Thyroid gland (tissue), 4 donors: ENCODE measurements around the gene SUGP2. TPM values are rescaled to one million over a fixed set of nuclear protein-coding genes. Genes with fewer than 3 reads are reported as not detected.
A peak's percentile ranks its signal among the peaks of the same experiment; 100 is the strongest.

Source experiments
- DNase-seq, 2 donors: peaks; one replicate each; pipeline ENCODE4 v3.0.0-alpha.2; 2019
- H3K27ac ChIP-seq, 3 donors: fragments of 200-600 bp; sonication (generic); 1 replicate in 2 of 3; 2 replicates in 1 of 3; pipeline ENCODE4 v1.5.1; 2016 to 2019; ENCODE audit warnings: mild to moderate bottlenecking in 1 of 3, moderate library complexity in 1 of 3
- H3K27me3 ChIP-seq: fragments of 200-600 bp; sonication (generic); one replicate; pipeline ENCODE4 v1.5.1; 2019
- H3K36me3 ChIP-seq, 2 donors: fragments of 200-600 bp; sonication (generic); one replicate each; pipeline ENCODE4 v1.5.1; 2016 to 2019
- H3K4me1 ChIP-seq, 2 donors: fragments of 200-600 bp; sonication (generic); one replicate each; pipeline ENCODE4 v1.5.1; 2017 to 2019
- H3K4me3 ChIP-seq, 3 donors: fragments of 200-600 bp; sonication (generic); replicated peaks in 1 of 3; 1 replicate in 2 of 3; 2 replicates in 1 of 3; pipeline ENCODE4 v1.5.1; 2016; ENCODE audit warnings: mild to moderate bottlenecking in 1 of 3
- H3K9me3 ChIP-seq: fragments of 200-600 bp; sonication (generic); one replicate; pipeline ENCODE4 v1.5.1; 2017
- POLR2A ChIP-seq, 2 donors: fragments of 450-650 bp; IDR thresholded peaks; one replicate each; pipeline ENCODE4 v1.6.1; 2017; ENCODE audit warnings: antibody characterized with exemption in 2 of 2, mild to moderate bottlenecking in 2 of 2, moderate library complexity in 1 of 2
- WGBS, 2 donors: methylation state at CpG; one replicate each; pipeline ENCODE4 v1.1.5; 2017; 5-methylcytosine and 5-hydroxymethylcytosine counted together
- intact Hi-C: fragments of 100-400 bp; cut with DNase I; formaldehyde crosslinking; loops from one replicate; pipeline ENCODE4 v1.15.1; 2023
- total RNA-seq, 4 donors: library from RNA; depleted of rRNA; stranded (reverse); fragments of >200 nt; gene quantifications; one replicate each; pipeline ENCODE4 v1.2.3, GENCODE V29; 2016
- TF ChIP-seq, protein P1 (sequence below), 6 experiments: fragments of 200-600 bp in 3 of 6; fragments of 450-650 bp in 3 of 6; sonication (generic) in 3 of 6; IDR thresholded peaks; one replicate each; pipeline ENCODE4 v1.5.1; 2016 to 2019; ENCODE audit warnings: antibody characterized with exemption in 6 of 6, mild to moderate bottlenecking in 2 of 6, inconsistent platforms in 1 of 6, moderate library complexity in 1 of 6

The SUGP2 gene
- total RNA-seq, 4 donors from 2014 or later: 70.3 to 93.5 (median 82.2) TPM

DNA sequence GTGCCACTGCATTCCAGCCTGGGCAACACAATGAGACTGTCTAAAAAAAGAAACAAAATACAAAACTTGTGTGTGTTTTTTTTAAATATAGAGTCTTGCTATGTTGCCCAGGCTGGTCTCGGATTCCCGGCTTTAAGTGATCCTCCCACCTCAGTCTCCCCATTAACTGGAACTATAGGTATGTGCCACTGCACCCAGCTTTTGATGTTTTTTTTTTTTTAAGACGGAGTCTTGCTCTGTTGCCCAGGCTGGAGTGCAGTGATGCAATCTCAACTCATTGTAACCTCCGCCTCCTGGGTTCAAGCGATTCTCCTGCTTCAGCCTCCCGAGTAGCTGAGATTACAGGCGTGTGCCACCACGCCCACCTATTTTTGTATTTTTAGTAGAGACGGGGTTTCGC, 37.0 kb downstream of the SUGP2 start:
- Histone ChIP-seq H3K27ac (peak overlapping the region in 1 of 3 donors; percentile 38), H3K27me3 (no peaks in the 10 kb centered on the region), H3K4me1 (peaks cover 0 to 4% of the 10 kb centered on the region in 2 donors), H3K36me3 (peaks cover 27 to 39% of the 10 kb centered on the region in 2 donors), H3K9me3 (no peaks in the 10 kb centered on the region), H3K4me3 (no peak overlapping the region)
- 90 to 95% methylated on average over 10 of the region's 10 CpGs for WGBS, 2 donors
- intact Hi-C loops: no loop called here
- DNase-seq: no peak
- TF ChIP-seq POLR2A (IDR thresholded peaks at IDR 0.05): no peak
- TF ChIP-seq, protein P1, sequence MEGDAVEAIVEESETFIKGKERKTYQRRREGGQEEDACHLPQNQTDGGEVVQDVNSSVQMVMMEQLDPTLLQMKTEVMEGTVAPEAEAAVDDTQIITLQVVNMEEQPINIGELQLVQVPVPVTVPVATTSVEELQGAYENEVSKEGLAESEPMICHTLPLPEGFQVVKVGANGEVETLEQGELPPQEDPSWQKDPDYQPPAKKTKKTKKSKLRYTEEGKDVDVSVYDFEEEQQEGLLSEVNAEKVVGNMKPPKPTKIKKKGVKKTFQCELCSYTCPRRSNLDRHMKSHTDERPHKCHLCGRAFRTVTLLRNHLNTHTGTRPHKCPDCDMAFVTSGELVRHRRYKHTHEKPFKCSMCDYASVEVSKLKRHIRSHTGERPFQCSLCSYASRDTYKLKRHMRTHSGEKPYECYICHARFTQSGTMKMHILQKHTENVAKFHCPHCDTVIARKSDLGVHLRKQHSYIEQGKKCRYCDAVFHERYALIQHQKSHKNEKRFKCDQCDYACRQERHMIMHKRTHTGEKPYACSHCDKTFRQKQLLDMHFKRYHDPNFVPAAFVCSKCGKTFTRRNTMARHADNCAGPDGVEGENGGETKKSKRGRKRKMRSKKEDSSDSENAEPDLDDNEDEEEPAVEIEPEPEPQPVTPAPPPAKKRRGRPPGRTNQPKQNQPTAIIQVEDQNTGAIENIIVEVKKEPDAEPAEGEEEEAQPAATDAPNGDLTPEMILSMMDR (IDR thresholded peaks at IDR 0.05): no peak

DNA sequence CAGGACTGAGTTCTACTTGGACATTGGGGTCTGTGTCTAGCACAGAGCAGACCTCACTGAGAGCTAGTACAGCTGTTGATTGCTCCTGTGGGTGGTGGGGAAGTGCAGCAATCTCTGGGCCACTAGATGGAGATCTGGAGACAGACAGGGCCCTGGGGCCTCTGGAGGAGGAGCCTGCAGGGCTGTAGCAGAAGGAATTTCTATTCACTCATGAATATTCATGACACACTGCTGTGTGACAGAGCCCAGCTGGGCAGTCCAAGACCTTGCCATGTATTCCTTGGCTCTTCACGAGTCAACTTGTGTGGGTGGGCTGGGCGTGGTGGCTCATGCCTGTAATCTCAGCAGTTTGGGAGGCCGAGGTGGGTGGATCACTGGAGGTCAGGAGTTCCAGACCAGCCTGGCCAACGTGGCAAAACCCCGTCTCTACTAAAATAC, 37.5 kb downstream of the SUGP2 start:
- TF ChIP-seq, protein P1 (IDR thresholded peaks at IDR 0.05): peak in 4 of 6 experiments; percentile 23 to 60 (median 51)
- TF ChIP-seq POLR2A (IDR thresholded peaks at IDR 0.05): no peak
- no peaks in the 10 kb centered on the region for H3K9me3 ChIP-seq
- no peak overlapping the region for H3K4me3 ChIP-seq
- peak overlapping the region in 1 of 3 donors; percentile 38 for H3K27ac ChIP-seq
- H3K27me3 ChIP-seq: no peaks in the 10 kb centered on the region
- WGBS, 2 donors: 61 to 78% methylated on average over 4 to 5 of the region's 5 CpGs
- intact Hi-C loops: no loop called here
- DNase-seq: peak; percentile 55 to 63
- H3K36me3 ChIP-seq: peaks cover 24 to 34% of the 10 kb centered on the region in 2 donors
- H3K4me1 ChIP-seq: peaks cover 0 to 4% of the 10 kb centered on the region in 2 donors

DNA sequence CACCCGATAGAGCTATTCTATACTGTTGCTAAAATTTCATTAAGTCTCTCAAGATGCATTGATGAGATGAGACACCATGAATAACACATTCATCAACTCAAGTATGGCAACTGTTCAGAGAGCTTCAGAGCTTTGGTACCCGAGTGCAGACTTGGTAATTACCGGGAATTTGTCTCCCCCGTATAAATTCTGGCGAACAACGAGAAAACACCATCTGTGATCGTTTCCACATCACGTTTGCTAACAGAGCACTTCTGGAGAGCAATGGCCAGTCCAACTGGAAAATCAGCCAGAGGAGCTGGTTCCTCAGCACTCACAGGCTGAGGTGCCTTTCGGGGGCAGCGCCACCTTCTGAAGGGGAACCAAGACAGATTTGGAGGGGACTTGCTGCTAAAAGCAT, 40.2 kb downstream of the SUGP2 start:
- Histone ChIP-seq H3K27ac (no peak overlapping the region), H3K27me3 (no peaks in the 10 kb centered on the region), H3K4me1 (peaks cover 0 to 4% of the 10 kb centered on the region in 2 donors), H3K36me3 (peaks cover 24 to 32% of the 10 kb centered on the region in 2 donors), H3K9me3 (no peaks in the 10 kb centered on the region), H3K4me3 (no peak overlapping the region)
- WGBS, 2 donors: 84 to 91% methylated on average over 10 of the region's 10 CpGs
- TF ChIP-seq, protein P1 (IDR thresholded peaks at IDR 0.05): no peak
- TF ChIP-seq POLR2A (IDR thresholded peaks at IDR 0.05): no peak
- no peak for DNase-seq
- intact Hi-C loops: no loop called here

DNA sequence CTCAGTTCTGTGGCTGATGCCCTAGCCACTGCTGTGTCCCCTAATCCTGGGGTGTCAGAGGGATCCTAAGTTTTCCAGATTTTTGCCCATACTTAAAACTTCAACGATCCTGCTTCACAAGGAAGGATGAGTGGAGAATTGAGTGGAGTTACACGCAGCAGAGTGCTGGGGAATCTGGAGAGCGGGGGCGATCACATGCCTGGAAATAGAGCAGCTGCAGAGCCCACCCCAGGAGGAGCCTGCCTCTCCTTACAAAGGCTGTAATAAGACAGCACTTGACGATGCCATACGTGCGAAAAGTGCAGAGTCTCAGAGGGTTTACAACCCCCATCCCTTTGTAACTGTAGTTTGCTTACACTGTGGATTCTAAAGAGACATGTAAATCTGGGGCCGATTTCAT, 40.6 kb downstream of the SUGP2 start:
- no peak for DNase-seq
- Histone ChIP-seq H3K27ac (no peak overlapping the region), H3K9me3 (no peaks in the 10 kb centered on the region), H3K4me1 (peaks cover 0 to 4% of the 10 kb centered on the region in 2 donors), H3K36me3 (peaks cover 24 to 32% of the 10 kb centered on the region in 2 donors), H3K4me3 (no peak overlapping the region), H3K27me3 (no peaks in the 10 kb centered on the region)
- TF ChIP-seq, protein P1 (IDR thresholded peaks at IDR 0.05): no peak
- no peak for TF ChIP-seq POLR2A (IDR thresholded peaks at IDR 0.05)
- WGBS, 2 donors: 86 to 87% methylated on average over 8 of the region's 8 CpGs
- intact Hi-C loops: no loop called here

DNA sequence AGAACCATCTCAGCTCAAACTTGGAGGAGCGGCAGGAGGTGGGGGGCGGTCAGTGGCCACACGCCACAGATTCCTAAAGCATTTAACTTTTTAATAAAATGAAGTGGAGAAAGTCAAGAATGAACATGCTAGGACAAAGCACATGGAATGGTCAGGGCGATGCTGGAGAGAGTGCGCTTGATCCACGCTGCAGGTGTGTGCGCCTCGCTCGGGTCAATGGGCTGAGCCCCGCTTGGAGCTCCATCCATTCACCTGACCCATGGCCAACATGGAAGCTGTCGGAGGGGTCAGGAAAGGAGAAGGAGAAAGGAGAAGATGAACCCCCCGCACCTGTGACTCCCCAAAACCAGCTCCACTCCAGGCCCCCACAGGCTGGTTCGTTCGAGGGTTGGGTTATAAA, 41.8 kb downstream of the SUGP2 start:
- Histone ChIP-seq H3K27ac (no peak overlapping the region), H3K4me1 (peaks cover 4% of the 10 kb centered on the region in 2 donors), H3K27me3 (no peaks in the 10 kb centered on the region), H3K4me3 (no peak overlapping the region), H3K9me3 (no peaks in the 10 kb centered on the region), H3K36me3 (peaks cover 24 to 32% of the 10 kb centered on the region in 2 donors)
- 95 to 96% methylated on average over 12 to 14 of the region's 14 CpGs for WGBS, 2 donors
- intact Hi-C loops: no loop called here
- no peak for TF ChIP-seq POLR2A (IDR thresholded peaks at IDR 0.05)
- TF ChIP-seq, protein P1 (IDR thresholded peaks at IDR 0.05): no peak
- no peak for DNase-seq
